ENCODE results near the gene NHS.
A peak's percentile ranks its signal among the peaks of the same experiment; 100 is the strongest.

The NHS gene

DNA sequence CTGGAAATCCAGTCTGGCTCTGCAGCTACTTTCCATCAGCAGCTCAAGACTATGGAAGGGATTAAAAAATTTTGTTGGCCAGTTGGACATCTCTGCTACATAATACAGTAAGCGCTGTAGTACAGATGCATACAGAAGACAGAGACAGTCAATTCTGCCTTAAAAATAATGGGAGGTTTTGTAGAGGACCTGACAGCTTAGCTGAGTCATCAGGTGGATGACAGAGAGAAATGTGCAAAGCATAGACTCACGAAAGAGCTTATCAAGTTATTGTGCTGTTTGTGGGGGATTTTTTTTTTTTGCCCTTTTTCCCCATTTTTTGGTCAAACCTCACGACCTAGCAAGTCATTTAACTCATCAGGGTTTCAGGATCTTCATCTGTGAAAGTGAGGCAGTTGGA is 213.3 kb downstream of the NHS start:
- Histone ChIP-seq H3K9ac (ENCODE audit: low read length) (no peak overlapping the region), H3K4me1 (ENCODE audit: control insufficient read depth, insufficient read depth, low read length) (peaks cover 22% of the 10 kb centered on the region), H3K9me3 (ENCODE audit: control insufficient read depth, low read length) (no peaks in the 10 kb centered on the region), H3K27me3 (replicated peaks; ENCODE audit: control insufficient read depth, insufficient read depth, low read length) (peaks cover 2% of the 10 kb centered on the region), H3K4me3 (ENCODE audit: low read length) (no peak overlapping the region), H3K36me3 (ENCODE audit: control insufficient read depth, insufficient read depth, low read length, severe bottlenecking) (no peaks in the 10 kb centered on the region)
- DNase-seq (ENCODE audit: low read depth): no peak

- no peaks in the 10 kb centered on the region for H3K36me3 ChIP-seq (ENCODE audit: control insufficient read depth, insufficient read depth, low read length, severe bottlenecking)
- H3K9me3 ChIP-seq (ENCODE audit: control insufficient read depth, low read length): no peaks in the 10 kb centered on the region
- DNase-seq (ENCODE audit: low read depth): peak; percentile 87
- H3K27me3 ChIP-seq (replicated peaks; ENCODE audit: control insufficient read depth, insufficient read depth, low read length): no peaks in the 10 kb centered on the region
- H3K9ac ChIP-seq (ENCODE audit: low read length): peak overlapping the region; percentile 78
- peaks cover 26% of the 10 kb centered on the region for H3K4me1 ChIP-seq (ENCODE audit: control insufficient read depth, insufficient read depth, low read length)
- H3K4me3 ChIP-seq (ENCODE audit: low read length): peak overlapping the region; percentile 60
Measured at GRCh38 chrX:17590892-17591740, 216.1 kb downstream of the NHS start.

GRCh38 chrX:17591741-17592110 is 216.7 kb downstream of the NHS start:
- Histone ChIP-seq H3K27me3 (replicated peaks; ENCODE audit: control insufficient read depth, insufficient read depth, low read length) (no peaks in the 10 kb centered on the region), H3K4me1 (ENCODE audit: control insufficient read depth, insufficient read depth, low read length) (peaks cover 30% of the 10 kb centered on the region), H3K9me3 (ENCODE audit: control insufficient read depth, low read length) (no peaks in the 10 kb centered on the region), H3K36me3 (ENCODE audit: control insufficient read depth, insufficient read depth, low read length, severe bottlenecking) (no peaks in the 10 kb centered on the region), H3K9ac (ENCODE audit: low read length) (peak overlapping the region; percentile 78), H3K4me3 (ENCODE audit: low read length) (peak overlapping the region; percentile 60)
- DNase-seq (ENCODE audit: low read depth): peak; percentile 73

GRCh38 chrX:17592117-17592516 is 217.1 kb downstream of the NHS start:
- peak; percentile 38 for DNase-seq (ENCODE audit: low read depth)
- Histone ChIP-seq H3K9ac (ENCODE audit: low read length) (peak overlapping the region; percentile 78), H3K36me3 (ENCODE audit: control insufficient read depth, insufficient read depth, low read length, severe bottlenecking) (no peaks in the 10 kb centered on the region), H3K27me3 (replicated peaks; ENCODE audit: control insufficient read depth, insufficient read depth, low read length) (no peaks in the 10 kb centered on the region), H3K4me3 (ENCODE audit: low read length) (peak overlapping the region; percentile 60), H3K4me1 (ENCODE audit: control insufficient read depth, insufficient read depth, low read length) (peaks cover 32% of the 10 kb centered on the region), H3K9me3 (ENCODE audit: control insufficient read depth, low read length) (no peaks in the 10 kb centered on the region)

- peaks cover 44% of the 10 kb centered on the region for H3K4me1 ChIP-seq (ENCODE audit: control insufficient read depth, insufficient read depth, low read length)
- H3K9me3 ChIP-seq (ENCODE audit: control insufficient read depth, low read length): no peaks in the 10 kb centered on the region
- H3K4me3 ChIP-seq (ENCODE audit: low read length): no peak overlapping the region
- no peaks in the 10 kb centered on the region for H3K27me3 ChIP-seq (replicated peaks; ENCODE audit: control insufficient read depth, insufficient read depth, low read length)
- no peak for DNase-seq (ENCODE audit: low read depth)
- no peak overlapping the region for H3K9ac ChIP-seq (ENCODE audit: low read length)
- H3K36me3 ChIP-seq (ENCODE audit: control insufficient read depth, insufficient read depth, low read length, severe bottlenecking): no peaks in the 10 kb centered on the region
Measured at GRCh38 chrX:17594693-17595092, 219.7 kb downstream of the NHS start.

DNA sequence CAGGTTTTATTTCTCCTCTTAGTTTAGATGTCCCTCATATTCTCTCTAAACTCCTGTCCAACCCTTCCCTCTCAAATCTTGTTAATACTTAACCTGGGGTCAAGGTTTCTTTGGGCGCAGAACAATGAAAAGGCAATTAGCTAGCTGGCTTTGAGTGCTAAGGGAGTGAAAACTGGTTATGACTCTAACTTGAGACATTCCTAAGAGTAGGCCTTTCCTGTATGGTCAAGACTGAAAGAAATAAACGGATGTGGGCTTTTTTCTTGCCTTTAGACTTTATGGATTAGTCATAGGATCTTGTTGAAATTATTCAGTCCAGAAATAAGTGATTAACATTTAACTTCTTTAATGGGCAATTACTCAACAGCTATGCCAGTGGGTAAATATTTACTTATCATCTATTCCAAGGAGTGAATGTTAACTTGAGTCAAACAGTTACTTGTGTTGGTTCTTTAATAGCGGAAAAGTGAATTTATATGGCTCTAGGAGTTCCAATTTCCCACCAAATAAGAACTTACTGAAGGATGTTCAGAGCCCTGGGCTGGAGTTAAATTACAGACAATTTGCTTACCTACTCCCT is 220.5 kb downstream of the NHS start:
- H3K4me1 ChIP-seq (ENCODE audit: control insufficient read depth, insufficient read depth, low read length): peaks cover 43% of the 10 kb centered on the region
- no peaks in the 10 kb centered on the region for H3K36me3 ChIP-seq (ENCODE audit: control insufficient read depth, insufficient read depth, low read length, severe bottlenecking)
- H3K4me3 ChIP-seq (ENCODE audit: low read length): no peak overlapping the region
- DNase-seq (ENCODE audit: low read depth): no peak
- H3K9ac ChIP-seq (ENCODE audit: low read length): no peak overlapping the region
- H3K9me3 ChIP-seq (ENCODE audit: control insufficient read depth, low read length): no peaks in the 10 kb centered on the region
- H3K27me3 ChIP-seq (replicated peaks; ENCODE audit: control insufficient read depth, insufficient read depth, low read length): no peaks in the 10 kb centered on the region

- Histone ChIP-seq H3K4me1 (ENCODE audit: control insufficient read depth, insufficient read depth, low read length) (peaks cover 38% of the 10 kb centered on the region), H3K27me3 (replicated peaks; ENCODE audit: control insufficient read depth, insufficient read depth, low read length) (no peaks in the 10 kb centered on the region), H3K9me3 (ENCODE audit: control insufficient read depth, low read length) (no peaks in the 10 kb centered on the region), H3K9ac (ENCODE audit: low read length) (no peak overlapping the region), H3K36me3 (ENCODE audit: control insufficient read depth, insufficient read depth, low read length, severe bottlenecking) (no peaks in the 10 kb centered on the region), H3K4me3 (ENCODE audit: low read length) (no peak overlapping the region)
- no peak for DNase-seq (ENCODE audit: low read depth)
Measured at GRCh38 chrX:17596061-17596460, 221.1 kb downstream of the NHS start.

- H3K36me3 ChIP-seq (ENCODE audit: control insufficient read depth, insufficient read depth, low read length, severe bottlenecking): no peaks in the 10 kb centered on the region
- H3K4me1 ChIP-seq (ENCODE audit: control insufficient read depth, insufficient read depth, low read length): peaks cover 35% of the 10 kb centered on the region
- H3K9ac ChIP-seq (ENCODE audit: low read length): no peak overlapping the region
- H3K4me3 ChIP-seq (ENCODE audit: low read length): no peak overlapping the region
- DNase-seq (ENCODE audit: low read depth): no peak
- no peaks in the 10 kb centered on the region for H3K27me3 ChIP-seq (replicated peaks; ENCODE audit: control insufficient read depth, insufficient read depth, low read length)
- no peaks in the 10 kb centered on the region for H3K9me3 ChIP-seq (ENCODE audit: control insufficient read depth, low read length)
Measured at GRCh38 chrX:17596546-17597205, 221.7 kb downstream of the NHS start.

DNA sequence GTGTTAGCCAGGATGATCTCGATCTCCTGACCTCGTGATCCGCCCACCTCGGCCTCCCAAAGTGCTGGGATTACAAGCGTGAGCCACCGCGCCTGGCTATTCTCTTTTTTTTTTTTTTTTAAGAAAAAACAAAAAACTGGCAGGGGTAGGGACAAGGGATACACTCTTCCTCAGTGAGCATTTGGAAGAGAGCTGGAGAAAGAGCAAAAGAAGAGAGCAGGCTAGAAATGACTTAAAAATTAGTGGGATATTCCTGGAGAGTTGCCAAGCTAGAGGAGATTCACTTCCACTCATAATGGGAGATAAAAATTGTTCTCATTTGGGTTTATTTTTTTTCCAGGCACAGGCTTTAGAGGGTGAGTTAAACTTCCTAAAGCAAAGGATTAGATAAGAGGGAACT is 222.3 kb downstream of the NHS start:
- H3K4me3 ChIP-seq (ENCODE audit: low read length): no peak overlapping the region
- DNase-seq (ENCODE audit: low read depth): no peak

GRCh38 chrX:17597836-17598439 is 222.9 kb downstream of the NHS start:
- Histone ChIP-seq H3K36me3 (ENCODE audit: control insufficient read depth, insufficient read depth, low read length, severe bottlenecking) (no peaks in the 10 kb centered on the region), H3K4me1 (ENCODE audit: control insufficient read depth, insufficient read depth, low read length) (peaks cover 32% of the 10 kb centered on the region), H3K9ac (ENCODE audit: low read length) (peak overlapping the region; percentile 57), H3K9me3 (ENCODE audit: control insufficient read depth, low read length) (no peaks in the 10 kb centered on the region), H3K4me3 (ENCODE audit: low read length) (no peak overlapping the region), H3K27me3 (replicated peaks; ENCODE audit: control insufficient read depth, insufficient read depth, low read length) (no peaks in the 10 kb centered on the region)
- peak; percentile 53 for DNase-seq (ENCODE audit: low read depth)

More for the DNA sequence above, 222.3 kb downstream of the NHS start:
- Histone ChIP-seq H3K9me3 (ENCODE audit: control insufficient read depth, low read length) (no peaks in the 10 kb centered on the region), H3K36me3 (ENCODE audit: control insufficient read depth, insufficient read depth, low read length, severe bottlenecking) (no peaks in the 10 kb centered on the region), H3K27me3 (replicated peaks; ENCODE audit: control insufficient read depth, insufficient read depth, low read length) (no peaks in the 10 kb centered on the region), H3K4me1 (ENCODE audit: control insufficient read depth, insufficient read depth, low read length) (peaks cover 37% of the 10 kb centered on the region), H3K9ac (ENCODE audit: low read length) (peak overlapping the region; percentile 57)

Data from adipocyte (in vitro differentiated cells).